OCI-LY1 (cell line): ENCODE measurements around the gene KLF5.

Experiments
- H2AFZ ChIP-seq: fragments of 200-600 bp; sonication (generic), shearing (Covaris generic); 2 replicates; pipeline ENCODE4 v1.6.0; 2014; ENCODE audit warnings: antibody characterized with exemption, mild to moderate bottlenecking, low read length
- H3F3A ChIP-seq: fragments of 200-600 bp; sonication (generic), shearing (Covaris generic); 2 replicates; pipeline ENCODE4 v1.6.0; 2014; ENCODE audit warnings: mild to moderate bottlenecking, antibody characterized with exemption, low read length, moderate library complexity; ENCODE audit not compliant: insufficient read depth
- H3K27ac ChIP-seq: fragments of 200-600 bp; sonication (generic); 2 replicates; pipeline ENCODE4 v1.5.1; 2014; ENCODE audit warnings: low read length, mixed run types, mild to moderate bottlenecking, low read depth; ENCODE audit not compliant: poor library complexity, severe bottlenecking
- H3K27me3 ChIP-seq: fragments of 200-600 bp; sonication (generic); 2 replicates; pipeline ENCODE4 v1.6.0; 2014; ENCODE audit warnings: antibody characterized with exemption, mild to moderate bottlenecking, low read length, moderate library complexity; ENCODE audit not compliant: insufficient read depth
- H3K36me3 ChIP-seq: fragments of 200-600 bp; sonication (generic); 2 replicates; pipeline ENCODE4 v1.6.1; 2014; ENCODE audit warnings: mild to moderate bottlenecking, antibody characterized with exemption, low read length, moderate library complexity, mixed read lengths; ENCODE audit not compliant: insufficient read depth
- H3K4me1 ChIP-seq: fragments of 200-600 bp; sonication (generic); 2 replicates; pipeline ENCODE4 v1.5.1; 2014; ENCODE audit warnings: mild to moderate bottlenecking, low read length, moderate library complexity; ENCODE audit not compliant: insufficient read depth, severe bottlenecking
- H3K4me2 ChIP-seq: fragments of 200-600 bp; sonication (generic), shearing (Covaris generic); 2 replicates; pipeline ENCODE4 v1.6.1; 2014; ENCODE audit warnings: low read length
- H3K4me3 ChIP-seq: fragments of 200-600 bp; sonication (generic); 2 replicates; pipeline ENCODE4 v1.5.1; 2014; ENCODE audit warnings: low read length, low read depth, mild to moderate bottlenecking, mixed read lengths; ENCODE audit not compliant: poor library complexity, severe bottlenecking
- H3K79me2 ChIP-seq: fragments of 200-600 bp; shearing (Covaris generic); 2 replicates; pipeline ENCODE4 v1.6.1; 2016; ENCODE audit warnings: mixed run types, low read length, mixed read lengths; ENCODE audit not compliant: insufficient read depth
- H3K9ac ChIP-seq: fragments of 200-600 bp; sonication (generic), shearing (Covaris generic); 2 replicates; pipeline ENCODE4 v1.6.1; 2014; ENCODE audit warnings: mild to moderate bottlenecking, low read length, mixed read lengths
- H3K9me2 ChIP-seq: fragments of 200-600 bp; sonication (generic), shearing (Covaris generic); 2 replicates; pipeline ENCODE4 v1.6.1; 2014; ENCODE audit warnings: low read depth, mild to moderate bottlenecking, low read length, mixed read lengths
- H3K9me3 ChIP-seq: fragments of 200-600 bp; shearing (Covaris generic); 2 replicates; pipeline ENCODE4 v1.6.1; 2014; ENCODE audit warnings: low read length, mixed read lengths
- H4K20me1 ChIP-seq: fragments of 200-600 bp; sonication (generic), shearing (Covaris generic); 2 replicates; pipeline ENCODE4 v1.6.0; 2016; ENCODE audit warnings: mild to moderate bottlenecking, low read length; ENCODE audit not compliant: insufficient read depth
- CTCF ChIP-seq: fragments of 200-600 bp; sonication (generic), shearing (Covaris generic); IDR thresholded peaks from 2 replicates; pipeline ENCODE4 v1.5.1; 2017; ENCODE audit warnings: mild to moderate bottlenecking, antibody characterized with exemption, low read length, moderate library complexity, mixed read lengths
- EZH2 ChIP-seq: fragments of 200-600 bp; sonication (generic), shearing (Covaris generic); IDR thresholded peaks from 2 replicates; pipeline ENCODE4 v1.8.0; 2017; ENCODE audit warnings: borderline replicate concordance, mixed run types, mild to moderate bottlenecking, antibody characterized with exemption, low read length, moderate library complexity, mixed read lengths

The KLF5 gene

GRCh38 chr13:73110814-73111213 lies 52.0 kb downstream of the KLF5 start:
- no peak overlapping the region for H3K4me3 ChIP-seq
- no peaks in the 10 kb centered on the region for H3K4me1 ChIP-seq
- no peaks in the 10 kb centered on the region for H3K36me3 ChIP-seq
- no peaks in the 10 kb centered on the region for H3K9me2 ChIP-seq
- H3K9me3 ChIP-seq = no peaks in the 10 kb centered on the region
- H3K4me2 ChIP-seq = no peak overlapping the region
- no peaks in the 10 kb centered on the region for H3F3A ChIP-seq
- no peak overlapping the region for H3K9ac ChIP-seq
- no peaks in the 10 kb centered on the region for H3K79me2 ChIP-seq
- TF ChIP-seq CTCF (no peak), EZH2 (no peak)
- no peak overlapping the region for H2AFZ ChIP-seq
- no peak overlapping the region for H3K27ac ChIP-seq
- no peaks in the 10 kb centered on the region for H4K20me1 ChIP-seq
- H3K27me3 ChIP-seq = no peaks in the 10 kb centered on the region

GRCh38 chr13:73111331-73111730 lies 52.5 kb downstream of the KLF5 start:
- H3K27ac ChIP-seq = no peak overlapping the region
- H3K4me1 ChIP-seq = no peaks in the 10 kb centered on the region
- no peaks in the 10 kb centered on the region for H4K20me1 ChIP-seq
- no peak overlapping the region for H3K4me3 ChIP-seq
- no peaks in the 10 kb centered on the region for H3K9me3 ChIP-seq
- no peak for TF ChIP-seq CTCF
- TF ChIP-seq EZH2 = no peak
- H3K36me3 ChIP-seq = no peaks in the 10 kb centered on the region
- no peaks in the 10 kb centered on the region for H3K79me2 ChIP-seq
- H3K9ac ChIP-seq = no peak overlapping the region
- no peak overlapping the region for H2AFZ ChIP-seq
- no peaks in the 10 kb centered on the region for H3F3A ChIP-seq
- H3K9me2 ChIP-seq = no peaks in the 10 kb centered on the region
- H3K27me3 ChIP-seq = no peaks in the 10 kb centered on the region
- no peak overlapping the region for H3K4me2 ChIP-seq

- Histone ChIP-seq H3K4me3 (no peak overlapping the region), H2AFZ (no peak overlapping the region)
- no peak for TF ChIP-seq EZH2
- TF ChIP-seq CTCF = no peak
These were observed 60.8 kb downstream of the KLF5 start for GRCh38 chr13:73119612-73120011.

More at GRCh38 chr13:73119612-73120011, 60.8 kb downstream of the KLF5 start:
- Histone ChIP-seq H3K27me3 (no peaks in the 10 kb centered on the region), H3K9me3 (no peaks in the 10 kb centered on the region), H3F3A (no peaks in the 10 kb centered on the region), H3K79me2 (no peaks in the 10 kb centered on the region), H3K27ac (no peak overlapping the region), H3K9ac (no peak overlapping the region), H3K4me1 (no peaks in the 10 kb centered on the region), H4K20me1 (no peaks in the 10 kb centered on the region), H3K4me2 (no peak overlapping the region), H3K36me3 (no peaks in the 10 kb centered on the region), H3K9me2 (no peaks in the 10 kb centered on the region)
